Liver (tissue), 9 donors: Measurements from ENCODE around the gene ZDHHC24. TPM values are rescaled to one million over a fixed set of nuclear protein-coding genes. Genes with fewer than 3 reads are reported as not detected.

Experiments
- DNase-seq: peaks from one replicate; pipeline ENCODE4 v3.0.0-alpha.2; 2017; ENCODE audit warnings: low spot score
- H3K27ac ChIP-seq, 2 donors: one replicate each; pipeline ENCODE4 v1.7.0; 2013; ENCODE audit warnings: inconsistent platforms in 2 of 2, low read length in 2 of 2, control low read depth in 1 of 2, low read depth in 1 of 2, mild to moderate bottlenecking in 1 of 2
- H3K27me3 ChIP-seq, 4 donors: one replicate each; pipeline versions ENCODE4 v1.6.1 to v1.7.0; 2013; ENCODE audit warnings: low read length in 3 of 4, inconsistent platforms in 1 of 4, mild to moderate bottlenecking in 1 of 4, moderate library complexity in 1 of 4; ENCODE audit not compliant: control insufficient read depth in 4 of 4, insufficient read depth in 4 of 4
- H3K36me3 ChIP-seq, 4 donors: one replicate each; pipeline versions ENCODE4 v1.6.1 to v1.7.0; 2013; ENCODE audit warnings: low read length in 3 of 4, mild to moderate bottlenecking in 3 of 4, low read depth in 1 of 4, moderate library complexity in 1 of 4; ENCODE audit not compliant: control insufficient read depth in 4 of 4, insufficient read depth in 3 of 4
- H3K4me1 ChIP-seq, 4 donors: one replicate each; pipeline versions ENCODE4 v1.6.1 to v1.7.0; 2013; ENCODE audit warnings: low read length in 3 of 4, mild to moderate bottlenecking in 3 of 4, moderate library complexity in 1 of 4; ENCODE audit not compliant: control insufficient read depth in 4 of 4, insufficient read depth in 4 of 4
- H3K4me3 ChIP-seq, 3 donors: one replicate each; pipeline versions ENCODE4 v1.6.1 to v1.7.0; 2013; ENCODE audit warnings: low read length in 3 of 3, control low read depth in 1 of 3, low read depth in 1 of 3, mild to moderate bottlenecking in 1 of 3
- H3K9ac ChIP-seq, 2 donors: one replicate each; pipeline ENCODE4 v1.7.0; 2013; ENCODE audit warnings: low read length in 2 of 2, mild to moderate bottlenecking in 2 of 2, moderate library complexity in 2 of 2, control low read depth in 1 of 2, low read depth in 1 of 2
- H3K9me3 ChIP-seq, 4 donors: one replicate each; pipeline versions ENCODE4 v1.6.1 to v1.7.0; 2013; ENCODE audit warnings: low read length in 3 of 4; ENCODE audit not compliant: control insufficient read depth in 4 of 4
- ATF3 ChIP-seq: IDR thresholded peaks from 2 replicates; pipeline ENCODE4 v1.6.1; 2016; ENCODE audit warnings: antibody characterized with exemption
- CTCF ChIP-seq: fragments of 150-350 bp; IDR thresholded peaks from 2 replicates; pipeline ENCODE4 v1.5.1; 2017; ENCODE audit warnings: improper control_type of control experiment, low read depth, low read length; ENCODE audit not compliant: missing input control
- EGR1 ChIP-seq, 2 donors: IDR thresholded peaks; 2 replicates each; pipeline ENCODE4 v1.6.1; 2016 to 2018; ENCODE audit warnings: antibody characterized with exemption in 2 of 2, low read depth in 2 of 2
- FOXA1 ChIP-seq: IDR thresholded peaks from 2 replicates; pipeline ENCODE4 v1.6.1; 2016; ENCODE audit warnings: antibody characterized with exemption
- FOXA2 ChIP-seq: IDR thresholded peaks from 2 replicates; pipeline ENCODE4 v1.6.1; 2016; ENCODE audit warnings: antibody characterized with exemption
- GABPA ChIP-seq, 2 donors: IDR thresholded peaks in 1 of 2; conservative IDR thresholded peaks in 1 of 2; 2 replicates each; pipeline ENCODE4 v1.6.1; 2016; ENCODE audit warnings: antibody characterized with exemption in 2 of 2, mild to moderate bottlenecking in 1 of 2, moderate library complexity in 1 of 2
- HNF4A ChIP-seq, 2 donors: conservative IDR thresholded peaks; 2 replicates each; pipeline ENCODE4 v1.6.1; 2016; ENCODE audit warnings: antibody characterized with exemption in 2 of 2, mild to moderate bottlenecking in 2 of 2
- HNF4G ChIP-seq: IDR thresholded peaks from 2 replicates; pipeline ENCODE4 v1.6.1; 2016; ENCODE audit warnings: antibody characterized with exemption
- JUND ChIP-seq, 2 donors: IDR thresholded peaks; 2 replicates each; pipeline ENCODE4 v1.6.1; 2016; ENCODE audit warnings: antibody characterized with exemption in 2 of 2
- MAX ChIP-seq: IDR thresholded peaks from 2 replicates; pipeline ENCODE4 v1.6.1; 2016; ENCODE audit warnings: antibody characterized with exemption
- NR2F2 ChIP-seq: IDR thresholded peaks from 2 replicates; pipeline ENCODE4 v1.6.1; 2016; ENCODE audit warnings: antibody characterized with exemption
- RAD21 ChIP-seq, 2 donors: IDR thresholded peaks; 2 replicates each; pipeline ENCODE4 v1.6.1; 2016; ENCODE audit warnings: antibody characterized with exemption in 2 of 2, mild to moderate bottlenecking in 2 of 2
- RXRA ChIP-seq, 2 donors: IDR thresholded peaks; 2 replicates each; pipeline ENCODE4 v1.6.1; 2017 to 2018; ENCODE audit warnings: antibody characterized with exemption in 2 of 2, mild to moderate bottlenecking in 1 of 2
- SP1 ChIP-seq: IDR thresholded peaks from 2 replicates; pipeline ENCODE4 v1.6.1; 2018; ENCODE audit warnings: antibody characterized with exemption, mild to moderate bottlenecking
- TAF1 ChIP-seq: conservative IDR thresholded peaks from 2 replicates; pipeline ENCODE4 v1.6.1; 2016; ENCODE audit warnings: antibody characterized with exemption, mild to moderate bottlenecking
- YY1 ChIP-seq: IDR thresholded peaks from 2 replicates; pipeline ENCODE4 v1.6.1; 2016; ENCODE audit warnings: antibody characterized with exemption, mild to moderate bottlenecking
- ZBTB33 ChIP-seq: IDR thresholded peaks from 2 replicates; pipeline ENCODE4 v1.6.1; 2016; ENCODE audit warnings: antibody characterized with exemption
- WGBS: extraction: QIAGEN DNeasy Blood & Tissue Kit; methylation state at CpG from one replicate; pipeline ENCODE4 v1.1.7; 2013; 5-methylcytosine and 5-hydroxymethylcytosine counted together
- polyA plus RNA-seq, 2 donors: library from polyadenylated mRNA; stranded (reverse) in 1 of 2; unstranded in 1 of 2; fragments of 200-250 nt in 1 of 2; fragments of >200 nt in 1 of 2; fragmentation: Nextera tagmentation in 1 of 2; extraction: Ambion mirVana in 1 of 2; gene quantifications; one replicate each; pipeline versions ENCODE4 v1.2.1 to v1.2.3, GENCODE V29; 2013 to 2015
- total RNA-seq, 2 donors: library from RNA; depleted of rRNA; stranded (reverse); fragments of >200 nt; gene quantifications; one replicate each; pipeline ENCODE4 v1.2.3, GENCODE V29; 2014
- TF ChIP-seq, protein P1 (sequence below): IDR thresholded peaks from 2 replicates; pipeline ENCODE4 v1.6.1; 2016; ENCODE audit warnings: antibody characterized with exemption, mild to moderate bottlenecking
- donor health status: healthy.
- donor health status: healthy.
- donor health status: healthy.
- donor health status: healthy.
- donor health status: healthy.

Gene ZDHHC24
- total and polyA plus RNA-seq, 4 donors, result 4.1 to 6.4 (median 5.1) TPM

GRCh38 chr11:66539170-66539869 lies 6.5 kb downstream of the ZDHHC24 start:
- Histone ChIP-seq H3K4me1 (peaks cover 0 to 8% (median 0%) of the 10 kb centered on the region in 4 donors), H3K9me3 (no peaks in the 10 kb centered on the region), H3K4me3 (no peak overlapping the region), H3K9ac (no peak overlapping the region), H3K27me3 (no peaks in the 10 kb centered on the region), H3K27ac (no peak overlapping the region), H3K36me3 (peaks cover 2 to 29% (median 4%) of the 10 kb centered on the region in 4 donors)
- no peak for DNase-seq
- TF ChIP-seq CTCF (no peak), JUND (IDR thresholded peaks at IDR 0.05) (no peak), TAF1 (no peak), ZBTB33 (no peak), MAX (no peak), SP1 (no peak), ATF3 (no peak), GABPA (IDR thresholded peaks at IDR 0.05 in 1 of 2, conservative IDR thresholded peaks at IDR 0.05 in 1 of 2) (no peak), EGR1 (IDR thresholded peaks at IDR 0.05; ENCODE audit: low read depth in 2 of 2) (no peak), RAD21 (IDR thresholded peaks at IDR 0.05) (no peak), HNF4A (conservative IDR thresholded peaks at IDR 0.05) (no peak), RXRA (IDR thresholded peaks at IDR 0.05) (no peak), HNF4G (no peak), FOXA1 (no peak), YY1 (no peak), NR2F2 (no peak), FOXA2 (no peak)
- TF ChIP-seq, protein P1, sequence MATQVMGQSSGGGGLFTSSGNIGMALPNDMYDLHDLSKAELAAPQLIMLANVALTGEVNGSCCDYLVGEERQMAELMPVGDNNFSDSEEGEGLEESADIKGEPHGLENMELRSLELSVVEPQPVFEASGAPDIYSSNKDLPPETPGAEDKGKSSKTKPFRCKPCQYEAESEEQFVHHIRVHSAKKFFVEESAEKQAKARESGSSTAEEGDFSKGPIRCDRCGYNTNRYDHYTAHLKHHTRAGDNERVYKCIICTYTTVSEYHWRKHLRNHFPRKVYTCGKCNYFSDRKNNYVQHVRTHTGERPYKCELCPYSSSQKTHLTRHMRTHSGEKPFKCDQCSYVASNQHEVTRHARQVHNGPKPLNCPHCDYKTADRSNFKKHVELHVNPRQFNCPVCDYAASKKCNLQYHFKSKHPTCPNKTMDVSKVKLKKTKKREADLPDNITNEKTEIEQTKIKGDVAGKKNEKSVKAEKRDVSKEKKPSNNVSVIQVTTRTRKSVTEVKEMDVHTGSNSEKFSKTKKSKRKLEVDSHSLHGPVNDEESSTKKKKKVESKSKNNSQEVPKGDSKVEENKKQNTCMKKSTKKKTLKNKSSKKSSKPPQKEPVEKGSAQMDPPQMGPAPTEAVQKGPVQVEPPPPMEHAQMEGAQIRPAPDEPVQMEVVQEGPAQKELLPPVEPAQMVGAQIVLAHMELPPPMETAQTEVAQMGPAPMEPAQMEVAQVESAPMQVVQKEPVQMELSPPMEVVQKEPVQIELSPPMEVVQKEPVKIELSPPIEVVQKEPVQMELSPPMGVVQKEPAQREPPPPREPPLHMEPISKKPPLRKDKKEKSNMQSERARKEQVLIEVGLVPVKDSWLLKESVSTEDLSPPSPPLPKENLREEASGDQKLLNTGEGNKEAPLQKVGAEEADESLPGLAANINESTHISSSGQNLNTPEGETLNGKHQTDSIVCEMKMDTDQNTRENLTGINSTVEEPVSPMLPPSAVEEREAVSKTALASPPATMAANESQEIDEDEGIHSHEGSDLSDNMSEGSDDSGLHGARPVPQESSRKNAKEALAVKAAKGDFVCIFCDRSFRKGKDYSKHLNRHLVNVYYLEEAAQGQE, result no peak
- 93% methylated on average over 16 of the region's 16 CpGs for WGBS
